Duodenal mucosa (tissue), 2 donors: ENCODE data around the gene PIEZO2.
"Not testable (repeated sequence)": the region's sequence is repeated elsewhere in the genome, so short reads cannot be mapped to it uniquely, and the experiment has no call there.

ENCODE experiments used
- H3K27ac ChIP-seq: one replicate; pipeline ENCODE4 v1.7.0; 2013; ENCODE audit warnings: low read depth, low read length
- H3K27me3 ChIP-seq, 2 donors: one replicate each; pipeline ENCODE4 v1.7.0; 2013; ENCODE audit warnings: low read length in 2 of 2, control low read depth in 1 of 2; ENCODE audit not compliant: insufficient read depth in 2 of 2, control insufficient read depth in 1 of 2
- H3K36me3 ChIP-seq, 2 donors: one replicate each; pipeline ENCODE4 v1.7.0; 2013; ENCODE audit warnings: low read length in 2 of 2, control low read depth in 1 of 2; ENCODE audit not compliant: insufficient read depth in 2 of 2, control insufficient read depth in 1 of 2
- H3K4me1 ChIP-seq, 2 donors: one replicate each; pipeline ENCODE4 v1.7.0; 2013; ENCODE audit warnings: low read length in 2 of 2, control low read depth in 1 of 2; ENCODE audit not compliant: insufficient read depth in 2 of 2, control insufficient read depth in 1 of 2
- H3K4me3 ChIP-seq, 2 donors: one replicate each; pipeline ENCODE4 v1.7.0; 2013; ENCODE audit warnings: low read length in 2 of 2, low read depth in 1 of 2
- H3K9ac ChIP-seq, 2 donors: one replicate each; pipeline ENCODE4 v1.7.0; 2013; ENCODE audit warnings: low read length in 2 of 2, low read depth in 1 of 2
- H3K9me3 ChIP-seq, 2 donors: one replicate each; pipeline ENCODE4 v1.7.0; 2013; ENCODE audit warnings: low read length in 2 of 2, control low read depth in 1 of 2; ENCODE audit not compliant: control insufficient read depth in 1 of 2

Gene PIEZO2

DNA sequence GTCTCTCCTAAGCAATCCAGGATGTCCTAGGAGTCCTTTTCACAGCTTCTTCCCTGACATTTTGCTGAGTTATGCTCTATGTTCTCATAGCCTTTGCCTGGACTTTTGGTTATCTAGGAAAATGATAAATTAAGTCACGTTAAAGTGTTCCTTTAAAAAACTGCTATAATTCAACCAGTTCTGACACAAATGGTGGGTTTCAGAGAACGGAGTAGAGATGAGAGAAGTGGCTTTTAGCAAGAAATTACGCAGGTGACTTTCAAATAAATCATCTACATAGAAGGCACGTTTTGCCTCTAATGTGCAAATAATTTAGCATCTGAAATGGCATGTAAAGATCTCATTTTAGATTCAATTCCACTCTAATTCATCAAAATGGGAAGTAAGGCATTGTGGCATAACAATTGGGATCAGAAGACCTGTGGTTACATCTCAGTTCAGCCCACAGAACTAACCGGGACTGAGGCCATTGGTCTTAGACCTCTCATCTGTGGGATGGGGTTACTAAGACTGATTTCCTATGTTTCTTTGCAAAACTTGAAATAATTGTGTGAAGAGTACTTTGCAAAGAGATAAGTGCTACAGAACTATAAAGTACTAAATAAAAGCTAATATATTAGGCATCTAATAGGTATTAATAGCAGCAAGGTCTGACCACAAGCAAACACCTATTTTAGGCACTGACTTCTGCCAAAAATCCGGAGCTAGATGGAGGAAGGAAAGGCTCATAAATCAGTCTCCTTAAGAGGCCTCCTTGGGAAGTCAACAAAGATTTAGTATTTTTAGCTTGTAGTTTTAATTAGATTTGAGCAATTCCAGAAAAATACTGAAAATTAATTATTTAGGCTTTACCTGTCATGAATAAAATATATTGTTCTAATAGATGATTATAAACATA lies 211.4 kb downstream of the PIEZO2 start:
- H3K4me3 ChIP-seq, result no peak overlapping the region
- no peaks in the 10 kb centered on the region for H3K4me1 ChIP-seq
- no peak overlapping the region for H3K27ac ChIP-seq
- peaks cover 0 to 3% of the 10 kb centered on the region in 2 donors for H3K9me3 ChIP-seq
- no peak overlapping the region for H3K9ac ChIP-seq
- no peaks in the 10 kb centered on the region for H3K27me3 ChIP-seq
- no peaks in the 10 kb centered on the region for H3K36me3 ChIP-seq

DNA sequence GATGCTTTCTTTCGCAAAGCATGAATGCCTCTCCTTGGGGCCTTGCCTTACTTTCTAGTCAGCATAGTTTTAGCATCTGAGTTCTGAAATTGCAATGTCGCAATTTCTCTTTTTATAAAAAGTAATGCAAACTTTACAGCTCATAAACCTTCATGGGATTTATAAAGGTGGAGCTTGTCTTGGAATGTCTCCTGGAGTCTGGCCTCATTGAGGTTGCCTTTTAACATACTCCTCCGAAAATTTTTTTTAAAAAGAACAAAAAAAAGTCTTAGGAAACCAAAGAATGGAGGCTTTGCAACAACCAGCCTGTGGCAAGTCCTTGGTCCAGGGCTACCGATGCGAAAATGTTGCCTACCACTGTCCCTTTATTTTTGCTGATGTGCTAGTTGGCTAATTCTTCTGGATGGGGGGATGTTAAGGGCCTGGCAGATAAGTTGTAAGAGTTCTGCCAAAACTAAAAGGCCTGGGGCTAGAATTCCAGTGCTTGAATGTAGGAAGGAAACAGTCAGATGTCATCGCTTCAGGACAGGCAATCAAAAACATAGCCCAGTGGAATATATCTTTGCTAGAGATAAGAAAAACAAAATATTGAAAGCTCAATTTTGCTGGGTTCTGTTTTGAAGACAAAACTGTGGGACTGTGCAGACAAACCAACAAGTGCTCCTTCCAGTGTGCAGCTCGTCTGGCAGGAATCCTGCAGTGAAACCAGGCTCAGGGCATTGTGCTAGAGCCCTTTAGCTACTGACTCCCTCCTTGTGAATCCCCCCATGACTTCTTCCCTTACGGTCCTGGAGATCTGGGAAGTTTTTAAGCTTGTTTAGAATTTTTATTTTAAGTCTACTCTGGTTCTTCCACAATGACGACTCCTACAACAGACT lies 213.0 kb downstream of the PIEZO2 start:
- H3K4me3 ChIP-seq, result no peak overlapping the region
- no peak overlapping the region for H3K9ac ChIP-seq
- H3K36me3 ChIP-seq, result no peaks in the 10 kb centered on the region
- H3K4me1 ChIP-seq, result no peaks in the 10 kb centered on the region
- no peaks in the 10 kb centered on the region for H3K9me3 ChIP-seq
- H3K27me3 ChIP-seq, result no peaks in the 10 kb centered on the region
- no peak overlapping the region for H3K27ac ChIP-seq

DNA sequence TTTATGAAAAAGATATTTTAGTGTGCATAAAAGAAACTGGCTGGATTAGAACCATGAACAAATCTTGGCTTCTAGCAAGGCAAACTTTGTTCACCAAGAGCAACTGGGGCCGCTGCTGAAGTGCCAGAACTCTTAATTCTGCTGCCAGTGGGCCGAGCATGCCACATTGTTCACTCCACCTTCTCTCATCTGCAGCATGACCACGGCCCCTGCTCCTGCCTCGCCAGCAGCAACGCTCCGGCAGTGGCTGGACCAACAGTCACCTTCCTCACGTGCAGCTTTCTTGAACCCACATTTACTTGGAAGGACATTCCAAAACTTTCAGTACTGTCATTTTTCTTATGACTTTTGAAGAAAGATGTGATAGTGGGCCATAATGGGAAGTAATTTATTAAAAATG lies 213.8 kb downstream of the PIEZO2 start:
- no peaks in the 10 kb centered on the region for H3K4me1 ChIP-seq
- no peaks in the 10 kb centered on the region for H3K27me3 ChIP-seq

DNA sequence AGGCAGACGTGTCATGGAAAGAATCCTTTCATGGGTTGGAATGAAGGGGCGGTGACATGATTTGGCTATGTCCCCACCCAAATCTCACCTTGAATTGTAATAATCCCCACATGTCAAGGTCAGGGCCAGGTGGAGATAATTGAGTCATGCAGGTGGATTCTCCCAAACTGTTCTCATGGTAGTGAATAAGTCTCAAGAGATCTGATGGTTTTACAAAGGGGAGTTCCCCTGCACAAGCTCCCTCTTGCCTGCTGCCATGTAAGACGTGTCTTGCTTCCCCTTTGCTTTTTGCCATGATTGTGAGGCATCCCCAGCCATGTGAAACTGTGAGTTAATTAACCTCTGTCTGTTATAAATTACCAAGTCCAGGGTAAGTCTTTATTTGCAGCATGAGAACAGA lies 215.7 kb downstream of the PIEZO2 start:
- not testable (repeated sequence) for H3K27ac ChIP-seq, H3K4me1 ChIP-seq, H3K9me3 ChIP-seq, H3K4me3 ChIP-seq, H3K36me3 ChIP-seq, H3K27me3 ChIP-seq, H3K9ac ChIP-seq

More for the DNA sequence above, 213.8 kb downstream of the PIEZO2 start:
- Histone ChIP-seq H3K27ac (no peak overlapping the region), H3K4me3 (no peak overlapping the region), H3K9ac (no peak overlapping the region), H3K36me3 (no peaks in the 10 kb centered on the region), H3K9me3 (no peaks in the 10 kb centered on the region)

DNA sequence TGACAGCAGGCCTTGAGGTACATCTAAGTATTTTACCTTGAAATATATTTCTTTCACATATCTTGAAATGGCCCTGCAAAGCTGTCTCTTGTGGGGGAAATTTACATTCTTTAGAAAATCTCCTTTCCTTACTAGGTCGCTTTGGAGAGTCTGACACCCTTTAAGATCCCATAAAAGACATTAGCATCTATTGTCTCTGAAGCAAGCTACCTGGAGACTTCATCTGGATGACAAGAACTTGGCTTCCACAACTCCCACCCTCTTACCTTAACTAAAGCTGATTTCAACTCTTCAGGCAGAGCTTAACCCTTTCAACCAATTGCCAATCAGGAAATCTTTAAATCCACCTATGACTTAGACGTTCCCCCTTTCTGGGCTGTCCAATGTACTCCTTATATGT lies 219.3 kb downstream of the PIEZO2 start:
- no peaks in the 10 kb centered on the region for H3K36me3 ChIP-seq
- H3K4me3 ChIP-seq, result no peak overlapping the region
- peaks cover 0 to 5% of the 10 kb centered on the region in 2 donors for H3K4me1 ChIP-seq
- H3K9me3 ChIP-seq, result no peaks in the 10 kb centered on the region
- H3K27me3 ChIP-seq, result no peaks in the 10 kb centered on the region
- H3K9ac ChIP-seq, result no peak overlapping the region
- H3K27ac ChIP-seq, result no peak overlapping the region

DNA sequence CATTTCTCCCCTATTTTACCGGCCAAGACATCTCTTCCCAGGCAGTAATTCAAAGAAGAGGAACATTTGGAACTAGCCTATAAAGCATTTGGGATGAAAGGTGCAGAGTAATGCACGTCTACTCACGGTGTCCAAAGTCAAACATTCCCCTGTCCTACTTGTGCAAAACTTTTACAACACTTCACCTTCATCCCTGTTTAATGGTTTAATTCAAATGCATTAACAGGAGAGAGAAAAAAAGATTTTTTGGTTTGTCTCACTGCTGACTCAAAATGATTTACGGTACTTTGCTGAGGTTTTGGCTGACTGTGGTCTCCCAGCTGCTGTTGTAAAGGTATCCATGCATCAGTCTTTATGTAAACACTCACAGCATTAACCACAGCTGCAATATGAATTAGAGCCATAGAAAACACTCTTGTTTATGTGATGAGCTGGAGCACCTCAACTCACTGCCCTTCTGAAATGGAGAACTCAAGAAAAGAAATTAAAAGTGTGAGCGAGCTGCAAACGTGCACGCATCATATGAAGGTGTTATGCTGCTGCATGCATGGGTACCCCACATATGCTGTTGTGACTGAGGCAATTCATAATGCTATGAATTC lies 220.5 kb downstream of the PIEZO2 start:
- no peak overlapping the region for H3K4me3 ChIP-seq
- H3K9me3 ChIP-seq, result no peaks in the 10 kb centered on the region
- no peak overlapping the region for H3K9ac ChIP-seq
- H3K27me3 ChIP-seq, result no peaks in the 10 kb centered on the region
- H3K36me3 ChIP-seq, result no peaks in the 10 kb centered on the region
- no peak overlapping the region for H3K27ac ChIP-seq
- H3K4me1 ChIP-seq, result peaks cover 0 to 5% of the 10 kb centered on the region in 2 donors

DNA sequence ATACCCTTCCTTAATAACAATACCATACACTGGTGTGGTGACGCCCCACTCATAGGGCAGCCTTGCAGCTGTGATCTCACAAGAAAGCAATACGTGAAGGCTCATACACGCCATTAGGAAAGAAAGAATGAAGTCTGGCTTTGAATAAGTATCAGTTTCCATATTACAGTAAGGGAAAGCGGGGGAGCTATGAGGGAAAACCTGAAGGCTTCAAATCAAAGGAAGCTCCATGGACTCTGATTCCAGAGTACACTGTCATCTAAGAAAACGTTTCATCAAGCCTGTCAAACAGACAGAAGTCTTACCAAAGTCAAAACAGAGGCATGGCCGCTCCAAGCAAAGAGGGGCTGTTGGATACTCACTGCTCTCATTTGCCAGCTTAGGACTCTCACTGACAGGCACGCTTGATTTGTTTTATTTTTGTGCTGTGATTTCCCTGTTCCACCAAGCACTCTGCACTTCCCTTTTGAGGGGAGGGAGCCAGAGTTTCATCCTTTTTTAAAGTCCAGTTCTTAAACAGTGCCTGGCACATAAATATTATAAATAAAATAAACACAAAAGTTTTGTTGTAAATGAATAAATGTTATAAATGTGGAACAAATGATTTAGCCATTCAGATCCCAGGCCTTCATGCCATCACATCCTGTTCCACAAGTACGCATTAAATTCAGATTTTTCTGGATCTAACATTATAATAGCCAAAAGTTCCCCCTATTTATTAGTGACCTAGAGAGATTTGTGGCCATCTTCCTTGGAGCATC lies 221.2 kb downstream of the PIEZO2 start:
- Histone ChIP-seq H3K27ac (no peak overlapping the region), H3K9me3 (no peaks in the 10 kb centered on the region), H3K4me3 (no peak overlapping the region), H3K36me3 (no peaks in the 10 kb centered on the region), H3K27me3 (no peaks in the 10 kb centered on the region), H3K9ac (no peak overlapping the region), H3K4me1 (peaks cover 0 to 5% of the 10 kb centered on the region in 2 donors)

DNA sequence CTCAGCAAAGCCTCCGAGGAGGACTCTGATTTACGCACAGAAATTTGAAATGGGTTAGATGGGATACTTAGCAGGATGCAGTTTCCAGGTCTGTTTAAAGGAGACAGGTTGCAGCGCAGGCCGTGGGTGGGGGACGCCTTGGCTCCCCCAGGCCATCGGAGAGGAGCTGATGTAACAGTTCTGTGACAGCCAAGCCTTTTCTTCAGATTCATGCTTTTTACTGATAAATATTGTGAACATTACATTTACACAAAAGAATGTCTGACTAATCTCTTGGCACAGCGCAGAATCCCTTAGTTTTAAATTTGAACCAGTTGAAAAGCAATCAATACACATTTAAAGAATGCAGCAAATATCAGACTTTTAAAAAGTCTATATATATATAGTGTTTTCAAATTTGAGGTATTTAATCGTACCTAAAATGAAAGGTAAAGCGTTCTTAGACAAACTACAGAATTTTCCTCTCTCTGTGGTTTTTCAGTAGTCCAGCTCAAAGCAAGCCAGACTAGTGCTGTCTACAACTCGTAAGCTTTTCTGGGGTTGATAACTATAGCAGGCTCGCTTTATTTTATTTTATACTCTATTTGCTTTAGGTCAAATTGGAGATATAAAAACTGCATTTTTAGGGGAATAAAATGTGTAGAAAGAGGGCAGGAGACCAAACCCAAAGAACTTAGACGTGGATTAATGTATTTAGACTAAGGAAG lies 221.9 kb downstream of the PIEZO2 start:
- Histone ChIP-seq H3K27ac (no peak overlapping the region), H3K9ac (no peak overlapping the region), H3K4me3 (no peak overlapping the region), H3K9me3 (no peaks in the 10 kb centered on the region), H3K4me1 (peaks cover 0 to 5% of the 10 kb centered on the region in 2 donors), H3K27me3 (no peaks in the 10 kb centered on the region), H3K36me3 (no peaks in the 10 kb centered on the region)

DNA sequence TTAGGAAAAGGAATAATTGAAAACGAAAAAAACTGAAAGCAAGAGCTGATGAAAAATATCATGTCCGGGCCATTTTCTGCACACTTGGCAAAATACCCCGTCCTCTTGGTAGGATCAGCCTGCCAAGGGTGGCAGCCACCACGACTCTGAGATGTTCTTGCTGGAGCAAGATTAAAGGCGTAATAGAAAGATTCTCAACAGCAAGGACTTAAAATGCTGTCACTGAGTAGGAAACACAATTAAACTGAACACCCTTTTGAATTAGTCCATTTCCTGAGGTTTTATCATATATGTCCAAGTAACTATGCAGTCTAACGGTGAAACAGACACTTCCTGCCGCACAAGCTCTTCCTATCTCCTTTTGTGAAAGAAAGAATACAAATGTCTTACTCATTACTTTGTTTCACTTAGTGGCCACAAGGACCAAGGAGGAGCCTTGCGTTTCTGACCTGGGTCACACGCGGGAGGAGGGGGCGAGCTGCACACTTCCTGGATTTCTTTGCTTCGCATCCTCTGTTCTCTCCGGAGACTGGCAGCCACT lies 222.7 kb downstream of the PIEZO2 start:
- Histone ChIP-seq H3K4me3 (no peak overlapping the region), H3K27me3 (no peaks in the 10 kb centered on the region), H3K27ac (no peak overlapping the region), H3K4me1 (peaks cover 0 to 5% of the 10 kb centered on the region in 2 donors), H3K36me3 (no peaks in the 10 kb centered on the region), H3K9me3 (no peaks in the 10 kb centered on the region), H3K9ac (no peak overlapping the region)
